VCaP (cell line): ENCODE data around the gene CISD1.

Experiments
- H3K27ac ChIP-seq: fragments of 450-650 bp; 2 replicates; pipeline ENCODE4 v1.5.1; 2017
- CTCF ChIP-seq: fragments of 450-650 bp; conservative IDR thresholded peaks from 2 replicates; pipeline ENCODE4 v1.5.1; 2017; ENCODE audit warnings: mild to moderate bottlenecking, moderate library complexity

The CISD1 gene

GRCh38 chr10:58260334-58260733 lies 8.6 kb upstream of the CISD1 start:
- no peak for TF ChIP-seq CTCF

DNA sequence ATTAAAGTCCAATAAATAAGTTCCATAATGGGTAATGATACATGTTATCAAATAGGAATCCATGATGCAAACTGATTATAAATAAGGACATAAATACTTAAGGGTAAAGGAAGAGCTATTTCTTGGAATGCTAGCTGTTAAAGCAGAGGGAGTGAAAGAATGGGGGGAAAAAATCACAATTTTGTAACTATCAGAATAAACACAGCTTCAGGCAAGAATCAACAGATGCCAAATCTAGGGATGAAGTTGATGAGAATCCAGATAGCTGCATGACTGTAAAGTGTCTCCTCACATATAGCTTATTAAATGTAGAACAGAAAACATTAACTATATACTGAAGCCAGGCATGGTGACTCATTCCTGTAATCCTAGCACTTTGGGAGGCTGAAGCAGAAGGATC lies 6.2 kb upstream of the CISD1 start:
- TF ChIP-seq CTCF: no peak

More at GRCh38 chr10:58260334-58260733, 8.6 kb upstream of the CISD1 start:
- H3K27ac ChIP-seq: no peak overlapping the region

DNA sequence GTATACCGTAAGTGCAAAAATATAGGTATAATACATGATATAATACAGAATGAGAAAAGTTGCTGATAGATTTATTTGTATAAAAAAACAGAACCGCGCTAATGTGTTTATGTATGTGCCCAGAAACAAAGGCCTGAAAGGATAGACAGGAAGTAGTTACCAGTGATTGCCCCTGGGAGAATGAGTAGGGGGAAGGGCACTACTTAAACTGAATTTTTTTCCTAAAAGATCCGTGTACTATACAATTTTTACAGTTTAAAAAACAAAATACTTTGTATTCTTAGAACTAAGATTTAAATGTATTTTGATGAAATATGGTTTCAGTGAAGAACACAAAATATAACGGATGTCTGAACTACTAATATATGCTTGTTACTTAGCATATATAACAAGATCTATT lies 4.2 kb upstream of the CISD1 start:
- no peak for TF ChIP-seq CTCF
- no peak overlapping the region for H3K27ac ChIP-seq

More for the DNA sequence above, 6.2 kb upstream of the CISD1 start:
- no peak overlapping the region for H3K27ac ChIP-seq

- no peak for TF ChIP-seq CTCF
- H3K27ac ChIP-seq: no peak overlapping the region
Measured at GRCh38 chr10:58265249-58265648, 3.7 kb upstream of the CISD1 start.

DNA sequence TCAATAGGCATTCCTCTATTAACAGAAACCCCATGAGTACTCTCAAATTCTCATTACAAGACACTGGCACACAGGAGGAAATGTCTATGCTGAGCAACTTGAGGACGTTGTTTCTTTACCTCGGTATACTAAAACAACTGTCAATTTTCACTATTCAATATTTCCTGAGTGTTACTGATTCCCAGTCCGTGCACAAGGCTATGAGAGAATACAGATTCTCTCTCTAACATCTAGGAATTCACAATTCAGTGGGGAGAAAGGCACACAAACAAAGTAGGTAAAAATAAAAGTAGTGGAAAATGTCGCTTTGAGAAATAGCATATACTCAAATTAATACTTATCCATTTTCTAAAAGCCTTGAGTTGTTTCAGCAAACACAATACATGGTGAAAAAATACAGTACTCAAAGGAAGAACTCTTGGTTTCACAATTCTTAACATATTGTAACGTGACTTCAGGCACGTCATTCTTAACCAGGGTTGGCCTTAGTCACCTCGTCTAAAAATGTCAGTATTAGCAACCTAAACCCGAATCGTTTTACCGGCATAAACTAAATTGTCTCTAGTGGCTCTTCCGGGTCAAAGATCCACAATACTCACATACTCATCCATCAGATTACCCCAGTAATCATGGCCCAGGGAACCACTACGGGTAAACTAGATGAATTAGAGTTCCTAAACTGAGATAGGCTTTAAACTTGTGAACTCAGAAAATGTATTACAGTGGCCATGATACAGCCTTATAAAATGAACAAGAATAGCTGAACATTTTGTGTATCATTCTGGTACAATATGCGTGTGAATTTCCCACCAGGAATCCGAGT lies 2.7 kb upstream of the CISD1 start:
- peak overlapping the region; percentile 91 for H3K27ac ChIP-seq

DNA sequence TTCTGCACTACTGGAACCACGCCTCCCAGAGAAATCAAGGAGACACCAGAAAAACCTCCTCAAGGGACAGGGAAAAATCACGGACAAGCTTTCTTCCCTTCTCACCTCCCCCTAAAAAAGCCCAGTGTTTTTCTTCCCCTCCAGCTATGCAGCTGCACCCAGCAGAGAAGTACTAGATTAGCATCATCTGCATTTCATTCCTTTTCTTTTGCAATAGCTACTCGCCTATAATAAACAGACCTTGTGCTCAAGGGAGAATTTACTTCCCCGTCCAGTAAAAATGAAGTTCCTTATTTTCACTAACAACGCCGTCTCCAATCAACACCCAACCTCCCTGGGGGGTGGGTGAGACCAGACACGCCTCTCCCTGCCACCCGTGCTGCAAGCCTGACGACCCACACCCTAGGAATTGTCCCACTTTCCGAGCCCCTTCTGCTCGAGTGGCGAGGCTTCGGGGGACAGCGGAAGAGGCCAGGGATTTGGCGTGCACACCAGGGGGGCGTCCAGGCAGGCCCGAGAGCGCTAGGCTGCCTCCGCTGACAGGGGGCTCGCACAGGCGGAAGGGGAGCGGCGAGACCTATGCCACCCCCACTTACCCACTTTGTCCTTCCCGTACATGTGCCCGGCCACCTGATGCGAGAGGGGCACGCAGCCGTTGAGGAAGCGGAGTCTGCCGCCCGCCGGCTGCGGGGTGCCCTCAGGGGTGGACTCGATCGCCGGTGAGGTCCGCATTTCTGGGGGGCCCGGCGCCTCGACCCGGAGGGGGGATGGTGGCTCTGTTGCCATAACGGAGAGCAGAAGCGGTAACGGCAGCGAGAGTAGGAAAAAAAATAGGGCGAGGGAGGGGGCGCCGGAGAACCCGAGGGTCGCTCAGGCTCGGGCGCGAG lies 1.9 kb upstream of the CISD1 start:
- H3K27ac ChIP-seq: peak overlapping the region; percentile 91
- TF ChIP-seq CTCF: no peak

More for the DNA sequence above, 2.7 kb upstream of the CISD1 start:
- no peak for TF ChIP-seq CTCF
